Activated naive CD8-positive, alpha-beta T cell treated with anti-CD3 and anti-CD28 coated beads, Interleukin-2, amount 10 ng/mL, durations not matched to agents 7 days and 5 days (primary cell): ENCODE results near the gene STRBP. TPM values are rescaled to one million over a fixed set of nuclear protein-coding genes. Genes with fewer than 3 reads are reported as not detected.
"Not testable (repeated sequence)": the region's sequence is repeated elsewhere in the genome, so short reads cannot be mapped to it uniquely, and the experiment has no call there.

Source experiments
- ATAC-seq: fragments of 150-1000 bp; cut with Tn5 transposase; one replicate; pipeline ENCODE4 v1.10.0; 2021; ENCODE audit warnings: low read depth, moderate library complexity
- POLR2A ChIA-PET: fragments of 350-600 bp; sonication (Branson Sonifier 250); formaldehyde crosslinking; loops from one replicate; lab custom pipeline; 2021; ENCODE audit warnings: antibody characterized with exemption; lab: Charles Lee
- DNase-seq: peaks from one replicate; pipeline ENCODE4 v3.0.0; 2021
- H3K27ac Mint-ChIP-seq: one replicate; pipeline ENCODE4 v1.8.0; 2022; ENCODE audit warnings: mild to moderate bottlenecking, mixed read lengths
- H3K27me3 Mint-ChIP-seq: one replicate; pipeline ENCODE4 v1.8.0; 2022; ENCODE audit warnings: mild to moderate bottlenecking, moderate library complexity, mixed read lengths
- H3K36me3 Mint-ChIP-seq: one replicate; pipeline ENCODE4 v1.8.0; 2021; ENCODE audit warnings: mild to moderate bottlenecking, mixed read lengths
- H3K4me1 Mint-ChIP-seq: one replicate; pipeline ENCODE4 v1.8.0; 2021; ENCODE audit warnings: mixed read lengths
- H3K4me3 Mint-ChIP-seq: one replicate; pipeline ENCODE4 v1.8.0; 2022; ENCODE audit warnings: mild to moderate bottlenecking, moderate library complexity, mixed read lengths
- H3K9me3 Mint-ChIP-seq: one replicate; pipeline ENCODE4 v1.8.0; 2021; ENCODE audit warnings: mixed read lengths
- total RNA-seq, 2 experiments: library from RNA; stranded (reverse); gene quantifications; one replicate each; pipeline ENCODE4 v1.2.3, GENCODE V29; 2021

The STRBP gene
- total RNA-seq, 2 experiments from 2014 or later: 30.3 to 31.0 TPM

DNA sequence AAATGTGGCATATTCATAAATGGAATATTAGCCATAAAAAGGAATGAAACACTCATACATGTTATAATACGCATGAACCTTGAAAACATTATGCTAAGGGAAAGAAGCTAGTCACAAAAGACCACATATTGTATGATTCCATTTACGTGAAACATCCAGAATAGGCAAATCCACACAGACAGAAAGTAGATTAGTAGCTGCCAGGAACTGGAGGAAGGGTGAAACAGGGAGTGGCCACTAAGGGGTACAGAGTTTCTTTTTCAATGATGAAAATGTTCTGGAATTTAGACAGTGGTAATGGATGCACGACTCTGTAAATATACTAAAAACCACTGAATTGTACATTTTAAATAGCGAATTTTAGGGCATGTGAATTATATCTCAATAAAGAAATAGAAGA is 39.4 kb downstream of the STRBP start:
- no peak overlapping the region for H3K27ac Mint-ChIP-seq
- no peak for DNase-seq
- no peak overlapping the region for H3K4me3 Mint-ChIP-seq
- H3K4me1 Mint-ChIP-seq: peaks cover 16% of the 10 kb centered on the region
- ATAC-seq: no peak
- H3K36me3 Mint-ChIP-seq: peaks cover 4% of the 10 kb centered on the region
- POLR2A ChIA-PET: no interaction called here
- H3K9me3 Mint-ChIP-seq: no peaks in the 10 kb centered on the region
- H3K27me3 Mint-ChIP-seq: no peaks in the 10 kb centered on the region

DNA sequence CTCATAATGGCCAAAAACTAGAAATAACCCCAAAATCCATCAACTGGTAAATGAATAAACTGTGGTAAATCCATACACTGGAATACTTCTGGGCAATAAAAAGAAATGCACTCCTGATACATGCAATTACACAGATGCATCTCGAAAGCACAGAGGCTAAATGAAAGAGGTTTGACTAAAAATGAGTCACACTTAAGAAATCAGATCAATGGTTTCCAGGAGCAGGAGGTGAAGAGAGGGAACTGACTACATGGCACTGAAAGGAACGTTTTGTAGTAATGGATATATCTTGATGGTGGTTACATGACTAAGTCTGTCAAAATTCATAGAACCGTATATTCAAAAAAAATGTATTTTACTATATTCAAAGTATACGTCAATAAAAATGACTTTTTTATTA is 42.4 kb downstream of the STRBP start:
- Mint-ChIP-seq H3K4me3 (no peak overlapping the region), H3K4me1 (peaks cover 16% of the 10 kb centered on the region), H3K9me3 (no peaks in the 10 kb centered on the region), H3K36me3 (peaks cover 6% of the 10 kb centered on the region), H3K27me3 (no peaks in the 10 kb centered on the region), H3K27ac (no peak overlapping the region)
- DNase-seq (no peak), ATAC-seq (no peak)
- POLR2A ChIA-PET: no interaction called here

DNA sequence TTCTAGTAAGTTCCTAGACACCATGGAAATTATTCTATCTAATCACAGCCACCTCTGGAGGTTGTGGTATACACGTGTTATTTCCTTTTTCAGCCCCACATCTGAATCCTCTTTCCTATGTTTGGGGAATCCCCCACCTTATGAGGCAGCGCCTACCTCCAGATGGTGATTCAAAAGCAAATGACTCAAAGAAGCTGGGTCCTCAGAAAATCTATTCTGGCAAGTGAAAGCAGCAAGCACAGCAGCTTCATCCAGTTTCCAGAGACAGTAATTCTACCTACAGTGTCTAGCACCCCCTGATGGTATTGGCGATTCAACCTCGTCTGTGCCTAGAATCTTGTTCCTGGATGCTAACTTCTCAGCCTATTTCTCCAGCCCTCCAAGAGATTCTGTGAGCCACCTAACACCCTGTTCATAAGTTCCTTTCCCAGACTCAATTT is 43.0 kb downstream of the STRBP start:
- H3K9me3 Mint-ChIP-seq: no peaks in the 10 kb centered on the region
- DNase-seq: no peak
- peaks cover 6% of the 10 kb centered on the region for H3K36me3 Mint-ChIP-seq
- POLR2A ChIA-PET: no interaction called here
- H3K4me3 Mint-ChIP-seq: no peak overlapping the region
- no peak overlapping the region for H3K27ac Mint-ChIP-seq
- no peaks in the 10 kb centered on the region for H3K27me3 Mint-ChIP-seq
- ATAC-seq: peak; percentile 92
- peaks cover 16% of the 10 kb centered on the region for H3K4me1 Mint-ChIP-seq

DNA sequence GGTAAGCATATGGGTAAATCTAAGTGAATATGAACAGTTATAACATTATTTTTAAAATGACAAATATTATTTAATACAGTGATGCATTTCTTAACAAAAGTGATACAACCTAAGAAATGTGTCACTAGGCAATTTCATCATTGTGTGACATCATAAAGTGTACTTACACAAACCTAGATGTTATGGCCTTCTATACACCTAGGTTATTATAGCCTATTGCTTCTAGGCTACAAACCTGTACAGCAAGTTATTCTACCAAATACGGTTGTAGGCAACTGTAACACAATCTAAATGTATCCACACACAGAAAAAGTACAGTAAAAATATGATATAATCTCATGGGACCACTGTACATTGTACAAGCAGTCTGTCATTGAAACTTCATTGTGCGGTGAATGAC is 48.3 kb downstream of the STRBP start:
- ATAC-seq: no peak
- no peaks in the 10 kb centered on the region for H3K9me3 Mint-ChIP-seq
- H3K4me3 Mint-ChIP-seq: no peak overlapping the region
- H3K27ac Mint-ChIP-seq: no peak overlapping the region
- peaks cover 6% of the 10 kb centered on the region for H3K4me1 Mint-ChIP-seq
- DNase-seq: no peak
- no peaks in the 10 kb centered on the region for H3K27me3 Mint-ChIP-seq
- POLR2A ChIA-PET: no interaction called here
- H3K36me3 Mint-ChIP-seq: peaks cover 8% of the 10 kb centered on the region

DNA sequence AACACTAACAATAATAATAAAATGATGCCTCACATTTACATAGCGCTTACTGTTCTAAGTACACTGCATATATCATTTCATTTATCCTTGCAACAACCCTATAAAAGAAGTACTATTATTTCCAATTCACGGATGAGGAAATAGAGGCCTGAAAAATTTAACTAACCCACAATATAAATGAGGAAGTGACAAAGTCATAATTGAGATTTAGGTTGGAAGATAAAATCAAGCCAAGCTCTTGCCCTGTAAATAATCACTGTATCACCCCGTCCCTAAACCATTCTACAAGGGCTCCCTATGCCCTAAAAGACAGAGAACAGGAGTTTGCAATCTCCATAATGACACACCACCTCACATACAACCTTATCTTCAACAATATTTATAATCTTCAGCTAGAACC is 49.6 kb downstream of the STRBP start:
- H3K4me1 Mint-ChIP-seq: peaks cover 1% of the 10 kb centered on the region
- POLR2A ChIA-PET: no interaction called here
- no peak for ATAC-seq
- no peak overlapping the region for H3K4me3 Mint-ChIP-seq
- H3K27me3 Mint-ChIP-seq: no peaks in the 10 kb centered on the region
- H3K9me3 Mint-ChIP-seq: no peaks in the 10 kb centered on the region
- DNase-seq: no peak
- H3K27ac Mint-ChIP-seq: no peak overlapping the region
- H3K36me3 Mint-ChIP-seq: peaks cover 6% of the 10 kb centered on the region

DNA sequence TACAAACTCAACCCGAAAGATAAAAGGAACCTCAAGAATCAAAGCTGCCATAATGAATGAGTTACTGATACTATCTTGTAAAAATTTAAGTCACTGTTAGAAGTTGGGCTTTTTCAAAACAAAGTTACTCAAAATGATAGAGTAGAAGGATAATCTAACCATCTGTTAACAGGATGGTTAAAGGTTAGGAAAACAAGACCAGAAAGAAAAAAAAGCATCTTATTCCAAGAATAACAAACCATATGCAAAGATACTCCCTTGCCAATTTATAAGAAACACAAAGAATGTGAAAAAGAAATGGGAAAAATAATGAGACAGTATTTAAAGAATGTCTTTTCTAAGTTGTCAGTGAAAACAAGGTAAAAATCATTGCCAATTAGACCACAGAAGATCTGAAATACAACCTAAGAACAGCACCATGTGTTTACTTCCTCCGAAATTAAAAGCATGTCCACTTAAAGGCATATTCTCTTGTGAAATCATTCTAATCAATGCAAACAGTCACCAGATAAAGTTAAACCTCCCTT is 51.2 kb downstream of the STRBP start:
- ATAC-seq (no peak), DNase-seq (no peak)
- POLR2A ChIA-PET: no interaction called here
- no peaks in the 10 kb centered on the region for H3K27me3 Mint-ChIP-seq
- no peak overlapping the region for H3K27ac Mint-ChIP-seq
- H3K4me3 Mint-ChIP-seq: no peak overlapping the region
- peaks cover 1% of the 10 kb centered on the region for H3K4me1 Mint-ChIP-seq
- H3K36me3 Mint-ChIP-seq: peaks cover 6% of the 10 kb centered on the region
- H3K9me3 Mint-ChIP-seq: no peaks in the 10 kb centered on the region

DNA sequence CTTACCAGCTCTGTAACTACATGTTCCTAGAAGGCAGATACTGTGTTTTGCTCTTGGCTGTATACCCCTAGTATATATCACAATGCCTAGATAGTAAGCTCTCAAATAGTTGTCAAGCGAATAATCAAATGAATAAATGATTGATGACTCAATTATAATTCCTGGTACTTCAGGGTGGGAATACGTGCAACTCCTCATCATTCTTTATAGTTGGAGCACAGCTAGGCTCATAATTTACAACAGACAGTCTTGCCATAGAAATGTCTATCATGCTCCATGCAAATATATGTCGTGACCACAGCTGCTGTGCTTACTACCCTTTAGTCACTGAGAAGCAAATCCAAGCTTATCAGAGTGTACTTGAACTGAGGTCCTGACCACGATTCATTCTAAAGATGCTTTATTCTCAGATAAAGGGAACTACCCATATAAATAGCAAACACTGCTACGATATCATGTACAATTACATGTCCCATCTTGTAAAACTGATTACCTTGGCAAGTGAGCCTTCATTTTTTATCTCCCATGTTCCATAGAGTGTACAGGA is 52.1 kb downstream of the STRBP start:
- POLR2A ChIA-PET: no interaction called here
- peaks cover 4% of the 10 kb centered on the region for H3K36me3 Mint-ChIP-seq

DNA sequence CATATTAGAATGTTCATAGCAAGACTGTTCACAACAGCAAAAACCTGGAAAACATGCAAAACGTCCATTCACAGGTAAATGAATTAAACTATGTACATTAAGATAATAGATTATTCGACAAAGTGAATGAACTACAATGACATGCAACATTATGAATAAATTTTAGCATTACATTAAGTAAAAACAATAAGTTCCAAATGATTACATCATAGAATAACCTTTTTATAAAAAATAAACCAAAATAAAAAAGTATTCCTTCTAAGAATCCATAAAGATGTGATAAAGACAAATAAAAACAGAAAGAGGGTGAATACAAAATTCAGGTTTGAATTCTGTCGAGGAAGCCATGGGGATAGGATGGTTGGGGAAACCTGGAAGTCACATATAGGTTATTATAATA is 57.3 kb downstream of the STRBP start:
- peaks cover 1% of the 10 kb centered on the region for H3K4me1 Mint-ChIP-seq
- DNase-seq (no peak), ATAC-seq (no peak)
- POLR2A ChIA-PET: no interaction called here
- H3K9me3 Mint-ChIP-seq: no peaks in the 10 kb centered on the region
- H3K27me3 Mint-ChIP-seq: no peaks in the 10 kb centered on the region
- no peak overlapping the region for H3K4me3 Mint-ChIP-seq
- H3K27ac Mint-ChIP-seq: no peak overlapping the region
- peaks cover 3% of the 10 kb centered on the region for H3K36me3 Mint-ChIP-seq

More for the DNA sequence above, 52.1 kb downstream of the STRBP start:
- peaks cover 1% of the 10 kb centered on the region for H3K4me1 Mint-ChIP-seq
- no peaks in the 10 kb centered on the region for H3K27me3 Mint-ChIP-seq
- ATAC-seq: no peak
- H3K9me3 Mint-ChIP-seq: no peaks in the 10 kb centered on the region
- H3K4me3 Mint-ChIP-seq: no peak overlapping the region
- DNase-seq: no peak
- H3K27ac Mint-ChIP-seq: no peak overlapping the region

DNA sequence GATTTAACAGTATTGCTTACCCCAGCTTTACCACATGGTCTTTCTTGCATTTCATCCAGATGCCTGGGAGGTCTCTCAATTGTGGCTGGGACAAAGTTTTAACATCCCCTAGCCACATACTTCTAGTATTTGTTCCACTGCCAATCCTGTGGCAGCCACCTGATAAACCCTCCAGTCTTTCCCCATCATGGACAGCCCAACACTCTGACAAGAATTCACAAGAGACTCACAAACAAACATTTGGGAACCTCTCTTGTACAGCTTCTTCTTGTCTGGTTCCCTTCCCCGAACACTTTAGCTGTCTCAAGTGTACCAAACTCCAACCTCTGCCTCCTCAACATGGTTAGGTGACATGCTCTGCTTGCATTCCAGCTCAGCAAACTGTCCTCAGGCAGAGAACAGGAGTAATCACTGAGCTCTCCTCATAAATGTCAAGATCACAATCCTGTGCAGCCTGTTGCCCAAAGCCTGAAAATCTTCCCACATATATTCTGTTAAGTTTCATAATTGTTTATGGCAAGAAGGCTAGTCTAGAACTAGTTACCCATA is 59.7 kb downstream of the STRBP start:
- DNase-seq (no peak), ATAC-seq (no peak)
- Mint-ChIP-seq H3K4me3 (no peak overlapping the region), H3K36me3 (no peaks in the 10 kb centered on the region), H3K9me3 (no peaks in the 10 kb centered on the region), H3K27ac (no peak overlapping the region), H3K4me1 (no peaks in the 10 kb centered on the region), H3K27me3 (no peaks in the 10 kb centered on the region)
- POLR2A ChIA-PET: no interaction called here

DNA sequence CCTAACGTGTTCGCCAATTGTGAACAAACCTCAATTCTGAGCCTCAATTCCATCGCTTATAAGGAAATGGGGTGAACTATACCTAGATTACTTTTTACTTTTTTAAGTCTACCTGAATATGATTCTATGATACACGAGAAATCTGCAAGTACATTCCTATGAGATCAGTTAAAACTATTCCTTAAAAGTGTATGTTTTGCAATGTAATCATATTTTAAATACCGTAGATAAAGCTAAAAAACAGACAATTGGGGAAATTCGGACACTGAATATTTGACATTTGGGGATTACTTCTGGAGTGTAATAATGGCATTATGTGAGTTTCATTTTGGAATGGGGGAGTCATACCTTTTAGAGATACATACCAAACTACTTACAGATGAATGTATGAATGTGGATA is 62.3 kb downstream of the STRBP start:
- Mint-ChIP-seq H3K27ac (no peak overlapping the region), H3K4me1 (no peaks in the 10 kb centered on the region), H3K27me3 (no peaks in the 10 kb centered on the region), H3K36me3 (peaks cover 14% of the 10 kb centered on the region), H3K9me3 (peaks cover 4% of the 10 kb centered on the region), H3K4me3 (no peak overlapping the region)
- POLR2A ChIA-PET: no interaction called here
- DNase-seq (no peak), ATAC-seq (no peak)

DNA sequence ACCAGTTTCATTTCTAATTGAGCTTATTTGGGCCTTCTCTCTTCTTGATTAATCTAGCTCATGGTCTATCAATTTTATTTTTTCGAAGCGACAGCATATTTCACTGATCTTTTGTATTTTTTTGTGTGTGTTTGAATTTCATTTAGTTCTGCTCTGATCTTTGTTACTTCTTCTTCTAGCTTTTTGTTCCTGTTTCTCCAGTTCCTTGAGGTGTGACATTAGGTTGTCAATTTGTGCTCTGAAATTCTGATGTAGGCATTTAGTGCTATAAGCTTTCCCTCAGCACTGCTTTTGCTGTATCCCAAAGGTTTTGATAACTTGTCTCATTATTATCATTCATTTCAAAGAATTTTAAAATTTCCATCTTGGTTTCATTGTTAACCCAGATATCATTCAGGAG is 67.3 kb downstream of the STRBP start:
- peaks cover 14% of the 10 kb centered on the region for H3K36me3 Mint-ChIP-seq
- H3K27me3 Mint-ChIP-seq: no peaks in the 10 kb centered on the region
- no peak for DNase-seq
- POLR2A ChIA-PET: no interaction called here
- H3K27ac Mint-ChIP-seq: no peak overlapping the region
- no peaks in the 10 kb centered on the region for H3K4me1 Mint-ChIP-seq
- H3K9me3 Mint-ChIP-seq: peaks cover 7% of the 10 kb centered on the region
- ATAC-seq: no peak
- H3K4me3 Mint-ChIP-seq: no peak overlapping the region

DNA sequence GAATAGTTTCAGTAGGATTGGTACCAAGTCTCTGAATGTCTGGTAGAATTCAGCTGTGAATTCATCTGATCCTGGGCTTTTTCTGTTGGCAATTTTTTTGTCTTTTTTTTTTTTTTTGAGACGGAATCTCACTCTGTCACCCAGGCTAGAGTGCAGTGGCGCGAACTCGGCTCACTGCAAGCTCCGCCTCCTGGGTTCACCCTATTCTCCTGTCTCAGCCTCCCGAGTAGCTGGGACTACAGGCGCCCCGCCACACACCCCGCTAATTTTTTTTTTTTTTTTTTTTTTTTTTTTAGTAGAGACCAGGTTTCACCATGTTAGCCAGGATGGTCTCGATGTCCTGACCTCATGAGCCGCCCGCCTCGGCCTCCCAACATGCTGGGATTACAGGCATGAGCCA is 67.9 kb downstream of the STRBP start:
- H3K4me1 Mint-ChIP-seq, POLR2A ChIA-PET, DNase-seq, H3K27me3 Mint-ChIP-seq, H3K4me3 Mint-ChIP-seq, ATAC-seq, H3K9me3 Mint-ChIP-seq, H3K27ac Mint-ChIP-seq: not testable (repeated sequence)
- peaks cover 14% of the 10 kb centered on the region for H3K36me3 Mint-ChIP-seq

DNA sequence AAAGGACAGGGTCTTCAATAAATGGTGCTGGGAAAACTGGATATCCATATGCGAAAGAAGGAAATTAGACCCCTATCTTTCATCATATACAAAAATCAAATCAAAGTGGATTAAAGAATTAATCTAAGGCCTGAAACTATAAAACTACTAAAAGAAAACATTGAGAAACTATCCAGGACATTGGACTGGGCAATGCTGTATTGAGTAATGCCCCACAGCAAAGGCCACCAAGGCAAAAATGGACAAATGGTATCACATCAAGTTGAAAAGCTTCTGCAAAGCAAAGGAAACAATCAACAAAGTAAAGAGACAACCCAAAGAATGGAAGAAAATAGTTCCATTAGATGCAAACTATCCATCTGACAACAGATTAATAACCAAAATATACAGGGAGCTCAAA is 72.3 kb downstream of the STRBP start:
- DNase-seq: no peak
- H3K27me3 Mint-ChIP-seq: no peaks in the 10 kb centered on the region
- no peaks in the 10 kb centered on the region for H3K36me3 Mint-ChIP-seq
- H3K9me3 Mint-ChIP-seq: peaks cover 4% of the 10 kb centered on the region
- H3K27ac Mint-ChIP-seq: no peak overlapping the region
- POLR2A ChIA-PET: no interaction called here
- no peaks in the 10 kb centered on the region for H3K4me1 Mint-ChIP-seq
- no peak overlapping the region for H3K4me3 Mint-ChIP-seq
- ATAC-seq: no peak

DNA sequence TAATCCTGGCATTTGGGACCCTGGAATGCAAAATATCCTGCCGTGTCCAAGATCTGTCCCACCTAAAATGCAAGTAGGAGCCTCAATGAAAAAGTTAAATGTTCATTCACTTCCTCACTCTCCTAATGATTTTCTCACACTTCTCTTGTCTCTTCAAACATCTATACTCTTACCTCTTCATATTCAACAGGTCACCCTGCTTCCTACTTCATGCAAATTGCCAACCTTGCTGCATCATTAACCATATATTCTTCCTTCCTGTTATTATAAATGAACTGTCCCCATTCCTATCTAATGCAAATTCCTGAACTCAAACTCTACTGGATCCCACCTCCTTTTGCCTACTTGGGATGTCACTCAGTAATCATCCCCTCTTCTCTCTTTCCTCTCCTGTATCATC is 74.4 kb downstream of the STRBP start:
- Mint-ChIP-seq H3K27me3 (no peaks in the 10 kb centered on the region), H3K9me3 (no peaks in the 10 kb centered on the region), H3K4me1 (no peaks in the 10 kb centered on the region), H3K4me3 (no peak overlapping the region), H3K27ac (no peak overlapping the region), H3K36me3 (peaks cover under 1% of the 10 kb centered on the region)
- POLR2A ChIA-PET: no interaction called here
- DNase-seq (no peak), ATAC-seq (no peak)
